ES-I3 (cell line): ENCODE results near the gene GTF3C1.

Experiments
- H3K36me3 ChIP-seq: 2 replicates; pipeline ENCODE4 v1.6.1; 2013; ENCODE audit warnings: mild to moderate bottlenecking, low read length, control low read depth, moderate library complexity; ENCODE audit not compliant: insufficient read depth
- H3K4me1 ChIP-seq: 2 replicates; pipeline ENCODE4 v1.6.1; 2013; ENCODE audit warnings: mild to moderate bottlenecking, control low read depth, low read length; ENCODE audit not compliant: insufficient read depth
- H3K9ac ChIP-seq: 2 replicates; pipeline ENCODE4 v1.6.1; 2013; ENCODE audit warnings: low read depth, mild to moderate bottlenecking, low read length, moderate library complexity
- H3K9me3 ChIP-seq: 2 replicates; pipeline ENCODE4 v1.6.1; 2013; ENCODE audit warnings: mild to moderate bottlenecking, low read length, moderate library complexity; ENCODE audit not compliant: control insufficient read depth, insufficient read depth

GTF3C1 gene

DNA sequence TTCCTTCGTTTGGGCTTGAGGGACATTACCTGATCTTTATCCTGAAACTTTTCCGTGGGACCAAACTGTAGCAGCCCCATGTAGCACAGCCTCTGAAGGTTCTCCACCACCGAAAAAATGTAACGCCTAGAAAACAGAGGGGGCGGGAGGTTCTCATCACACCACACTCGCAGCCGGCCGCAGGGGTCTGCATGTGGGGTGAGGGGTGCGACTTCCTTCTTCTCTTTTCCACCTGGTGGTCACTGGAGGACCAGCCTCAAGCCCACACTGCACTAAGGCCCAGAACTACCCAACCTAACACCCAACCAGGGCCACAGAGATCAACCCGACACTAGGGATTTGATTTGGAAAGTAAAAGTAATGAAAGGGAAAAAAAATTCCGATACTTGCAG, 57.1 kb downstream of the GTF3C1 start:
- Histone ChIP-seq H3K9ac (no peak overlapping the region), H3K36me3 (peaks cover 46% of the 10 kb centered on the region)

DNA sequence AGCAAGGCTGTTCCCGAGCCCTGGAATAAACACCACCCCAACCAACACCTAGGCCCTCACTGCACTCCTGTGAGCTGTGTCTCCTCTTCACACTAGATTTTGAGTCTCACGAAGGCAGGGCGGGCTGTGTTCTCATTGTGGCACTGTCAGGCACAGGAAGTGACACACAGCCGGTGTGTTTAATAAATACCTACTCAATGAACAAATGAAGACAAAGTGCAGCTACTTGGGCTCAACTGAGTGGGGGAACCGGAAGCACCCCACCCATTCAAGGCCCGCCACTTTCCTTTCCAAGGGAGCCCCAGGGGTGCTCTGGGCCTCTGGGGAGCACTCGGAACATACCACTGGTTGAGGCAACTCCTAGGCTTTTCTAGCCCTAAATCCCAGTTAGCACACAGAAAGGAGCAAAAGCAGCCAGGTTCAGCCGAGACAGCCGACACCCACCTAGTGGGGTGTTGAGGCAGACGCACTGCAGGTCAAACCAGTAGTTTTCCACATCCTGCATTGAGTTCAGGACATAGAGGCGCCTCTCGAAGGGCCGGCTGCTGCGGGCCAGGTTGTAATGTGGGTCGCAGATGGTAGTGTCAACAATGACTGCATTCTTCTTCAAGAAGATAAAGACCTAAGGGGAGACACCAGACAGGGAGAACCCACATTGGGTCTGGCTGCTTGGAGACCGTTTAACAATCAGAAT, 57.7 kb downstream of the GTF3C1 start:
- H3K4me1 ChIP-seq: no peaks in the 10 kb centered on the region
- H3K9ac ChIP-seq: no peak overlapping the region
- peaks cover 45% of the 10 kb centered on the region for H3K36me3 ChIP-seq
- H3K9me3 ChIP-seq: no peaks in the 10 kb centered on the region

More for the DNA sequence above, 57.1 kb downstream of the GTF3C1 start:
- H3K4me1 ChIP-seq: no peaks in the 10 kb centered on the region
- H3K9me3 ChIP-seq: no peaks in the 10 kb centered on the region

DNA sequence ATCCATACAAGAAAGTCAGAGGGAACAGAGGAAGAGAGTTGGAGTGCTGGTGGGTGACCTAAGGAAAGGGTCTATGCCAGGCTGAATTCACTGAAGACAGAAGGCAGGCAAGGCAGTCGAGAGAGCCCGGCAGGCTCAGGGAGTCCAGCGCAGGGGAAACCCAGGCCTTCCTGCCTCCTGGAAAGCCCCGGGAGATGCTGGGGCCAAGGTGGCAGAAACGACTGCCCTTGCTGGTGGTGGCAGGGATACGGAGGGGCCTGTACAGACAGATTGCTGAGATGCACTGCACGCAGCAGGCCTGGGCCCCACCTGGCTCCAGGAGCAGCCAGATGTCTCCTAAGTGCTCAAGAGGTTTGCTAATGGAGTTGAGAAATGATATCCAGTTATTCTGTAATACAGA, 59.8 kb downstream of the GTF3C1 start:
- H3K36me3 ChIP-seq: peaks cover 61% of the 10 kb centered on the region
- H3K4me1 ChIP-seq: no peaks in the 10 kb centered on the region
- H3K9me3 ChIP-seq: no peaks in the 10 kb centered on the region
- H3K9ac ChIP-seq: no peak overlapping the region

DNA sequence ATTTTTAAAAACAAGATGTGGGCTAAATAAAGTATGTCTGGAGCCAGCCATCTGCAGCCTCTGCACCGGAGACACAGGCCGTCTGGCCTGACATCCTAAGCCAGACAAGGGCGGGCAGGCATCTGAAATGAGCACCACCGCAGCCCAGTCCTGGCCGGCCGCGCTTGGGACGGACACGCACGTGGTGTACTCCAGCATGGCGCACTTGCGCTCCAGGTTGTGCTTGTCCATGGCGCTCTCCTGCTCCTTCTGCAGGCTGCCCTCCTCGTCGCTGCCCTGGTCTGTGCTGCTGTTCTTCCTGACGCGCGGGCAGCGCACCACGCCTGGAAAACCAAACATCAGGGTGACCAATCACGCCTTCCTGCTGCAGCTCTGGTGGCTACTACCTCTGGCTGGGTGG, 60.3 kb downstream of the GTF3C1 start:
- no peaks in the 10 kb centered on the region for H3K9me3 ChIP-seq
- H3K36me3 ChIP-seq: peaks cover 63% of the 10 kb centered on the region
- no peaks in the 10 kb centered on the region for H3K4me1 ChIP-seq
- H3K9ac ChIP-seq: no peak overlapping the region

DNA sequence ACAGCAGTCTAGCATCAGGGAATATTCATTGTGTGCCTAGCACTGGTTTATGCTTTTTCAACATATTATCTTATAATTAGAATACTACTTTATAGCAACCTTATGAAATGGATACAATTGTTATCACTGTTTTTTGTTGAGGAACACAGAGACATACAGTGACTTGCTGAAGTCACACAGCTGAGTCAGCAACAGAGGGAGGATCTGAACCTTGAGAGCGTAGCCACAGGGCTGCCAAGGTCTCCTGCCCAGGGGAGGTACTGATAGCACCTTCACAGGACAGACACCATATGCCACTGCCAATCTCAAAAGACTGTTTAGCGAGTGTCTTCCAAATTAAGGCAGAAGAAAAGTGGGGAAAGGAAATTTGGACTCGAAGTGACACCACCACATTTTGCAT, 63.0 kb downstream of the GTF3C1 start:
- Histone ChIP-seq H3K9me3 (no peaks in the 10 kb centered on the region), H3K36me3 (peaks cover 74% of the 10 kb centered on the region), H3K4me1 (no peaks in the 10 kb centered on the region), H3K9ac (no peak overlapping the region)

DNA sequence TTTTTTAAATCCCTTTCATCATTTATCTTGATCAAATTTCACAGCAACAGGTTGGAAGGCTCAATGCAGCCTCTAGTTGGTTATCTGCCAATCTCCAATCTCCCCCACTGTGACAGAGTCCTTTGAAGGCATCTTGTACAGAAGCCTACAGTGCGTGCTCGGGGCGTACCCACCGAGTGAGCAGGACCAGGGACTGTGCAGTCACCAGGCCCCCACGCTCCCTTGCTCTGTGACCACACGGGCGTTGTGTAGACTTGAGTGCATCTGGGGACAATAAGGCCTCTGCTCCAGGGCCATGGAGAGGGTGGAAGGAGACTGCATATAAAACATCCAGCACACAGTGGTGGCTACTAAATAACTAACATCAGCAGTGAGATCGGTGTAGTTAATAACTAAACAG, 63.4 kb downstream of the GTF3C1 start:
- Histone ChIP-seq H3K9ac (no peak overlapping the region), H3K9me3 (no peaks in the 10 kb centered on the region), H3K4me1 (no peaks in the 10 kb centered on the region), H3K36me3 (peaks cover 78% of the 10 kb centered on the region)

DNA sequence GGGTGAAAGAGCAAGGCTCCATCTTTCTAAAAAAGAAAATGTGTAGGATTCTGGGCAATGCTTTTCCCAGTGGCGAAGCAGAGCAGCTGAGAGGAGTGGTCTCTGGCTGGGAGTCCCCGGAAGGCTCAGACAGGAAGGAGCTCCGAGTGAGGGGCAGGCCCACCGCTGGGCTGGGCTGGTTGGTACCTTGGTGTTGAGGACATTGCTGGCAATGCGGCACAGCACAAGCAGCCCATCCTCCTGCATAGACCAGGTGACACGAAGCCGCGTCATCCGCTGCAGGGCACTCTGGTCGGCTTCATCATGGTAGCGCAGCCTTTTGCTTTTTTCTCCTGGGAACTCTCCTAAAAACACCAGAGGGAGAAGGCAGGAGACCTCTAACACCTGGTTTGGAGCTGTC, 63.9 kb downstream of the GTF3C1 start:
- no peaks in the 10 kb centered on the region for H3K4me1 ChIP-seq
- no peaks in the 10 kb centered on the region for H3K9me3 ChIP-seq
- H3K36me3 ChIP-seq: peaks cover 77% of the 10 kb centered on the region
- H3K9ac ChIP-seq: no peak overlapping the region

DNA sequence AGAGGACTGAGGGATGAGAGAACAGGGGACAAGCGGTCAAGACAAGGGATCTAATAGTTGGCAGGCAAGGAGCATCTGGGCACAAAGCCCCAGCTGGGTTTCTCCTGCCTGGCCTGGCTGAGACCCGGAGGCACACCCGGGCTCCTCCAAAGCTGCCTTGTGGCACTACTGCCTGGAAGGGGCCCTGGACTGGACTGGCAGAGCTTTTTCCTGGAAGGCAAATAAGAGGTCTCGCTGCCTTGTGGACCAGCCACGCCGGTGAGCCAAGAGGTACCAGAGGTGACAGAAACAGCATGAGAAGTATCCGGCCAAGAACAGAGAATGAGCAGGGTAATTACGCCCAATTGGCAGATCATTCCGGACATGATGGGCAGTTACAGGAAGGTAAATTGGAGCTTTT, 64.6 kb downstream of the GTF3C1 start:
- H3K36me3 ChIP-seq: peaks cover 75% of the 10 kb centered on the region

DNA sequence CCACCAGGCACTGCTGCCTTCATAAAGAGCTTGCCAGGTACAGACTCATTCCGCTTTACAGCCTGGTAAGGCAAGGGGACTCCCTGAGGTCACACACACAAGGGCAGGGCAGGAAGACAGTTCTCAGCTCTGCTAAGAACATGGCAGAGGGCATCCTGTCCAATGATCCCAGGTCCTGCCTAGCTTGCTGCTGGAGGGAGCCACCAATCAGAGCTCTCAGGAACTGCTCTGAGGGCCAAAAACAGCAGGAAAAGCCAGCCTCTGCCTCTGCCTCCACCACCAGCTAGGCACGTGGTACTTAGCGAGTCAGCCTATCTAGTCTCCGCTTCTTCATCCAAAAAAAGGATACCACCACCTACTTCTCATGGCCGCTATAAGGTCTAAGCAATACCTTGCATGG, 66.1 kb downstream of the GTF3C1 start:
- no peaks in the 10 kb centered on the region for H3K9me3 ChIP-seq
- no peak overlapping the region for H3K9ac ChIP-seq
- no peaks in the 10 kb centered on the region for H3K4me1 ChIP-seq
- peaks cover 62% of the 10 kb centered on the region for H3K36me3 ChIP-seq

More for the DNA sequence above, 64.6 kb downstream of the GTF3C1 start:
- Histone ChIP-seq H3K4me1 (no peaks in the 10 kb centered on the region), H3K9me3 (no peaks in the 10 kb centered on the region), H3K9ac (no peak overlapping the region)

DNA sequence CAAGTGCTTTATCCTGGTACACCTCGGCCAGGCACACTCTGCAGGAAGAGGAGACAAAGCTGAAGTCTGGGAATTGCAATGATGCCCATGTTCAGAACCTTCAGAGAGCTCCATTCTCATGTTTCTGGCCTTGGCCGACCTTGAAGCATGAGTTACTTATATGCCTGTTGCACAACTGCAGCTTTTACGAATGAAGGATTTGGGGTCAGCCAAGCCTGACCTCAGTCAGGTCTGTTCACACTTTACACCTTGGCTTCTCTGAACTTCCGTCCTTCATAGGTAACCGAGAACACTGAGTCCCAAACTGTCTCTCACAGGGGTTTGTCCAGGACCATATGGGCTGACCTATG, 66.7 kb downstream of the GTF3C1 start:
- Histone ChIP-seq H3K4me1 (no peaks in the 10 kb centered on the region), H3K36me3 (peaks cover 61% of the 10 kb centered on the region), H3K9me3 (no peaks in the 10 kb centered on the region), H3K9ac (no peak overlapping the region)

DNA sequence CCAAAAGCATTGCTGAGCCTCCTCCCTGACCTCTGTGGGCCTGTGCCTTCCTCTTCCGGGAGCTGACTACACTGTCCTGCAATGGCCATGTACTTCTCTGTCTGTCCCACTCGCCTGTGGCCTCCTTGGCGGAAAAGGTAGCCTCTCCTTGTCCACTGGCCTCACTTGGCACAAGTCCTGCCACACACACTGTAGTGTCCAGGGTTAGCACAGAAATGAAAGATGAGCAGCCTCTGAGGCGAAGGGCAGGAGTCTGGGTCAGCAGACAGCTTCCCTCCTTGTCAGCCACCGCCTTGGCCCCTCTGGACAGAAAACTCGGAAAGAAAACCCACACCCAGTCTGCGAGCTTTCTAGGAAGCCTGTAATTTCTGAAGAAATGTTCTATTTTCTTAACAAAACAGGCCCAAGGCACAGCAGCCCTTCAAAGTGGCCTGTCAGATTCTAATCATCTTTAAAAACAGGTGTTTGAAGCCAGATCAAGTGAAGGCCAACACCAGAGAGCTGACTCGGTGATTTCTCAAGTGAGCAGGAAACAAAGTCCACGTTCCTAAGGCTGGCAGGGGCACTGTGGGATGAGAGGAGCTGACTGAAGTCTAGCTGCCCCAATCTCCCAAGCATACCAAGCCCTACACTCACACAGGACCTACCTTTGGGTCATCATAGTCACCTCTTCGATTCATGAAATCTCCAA, 67.2 kb downstream of the GTF3C1 start:
- Histone ChIP-seq H3K4me1 (no peaks in the 10 kb centered on the region), H3K36me3 (peaks cover 64% of the 10 kb centered on the region), H3K9me3 (no peaks in the 10 kb centered on the region), H3K9ac (no peak overlapping the region)

DNA sequence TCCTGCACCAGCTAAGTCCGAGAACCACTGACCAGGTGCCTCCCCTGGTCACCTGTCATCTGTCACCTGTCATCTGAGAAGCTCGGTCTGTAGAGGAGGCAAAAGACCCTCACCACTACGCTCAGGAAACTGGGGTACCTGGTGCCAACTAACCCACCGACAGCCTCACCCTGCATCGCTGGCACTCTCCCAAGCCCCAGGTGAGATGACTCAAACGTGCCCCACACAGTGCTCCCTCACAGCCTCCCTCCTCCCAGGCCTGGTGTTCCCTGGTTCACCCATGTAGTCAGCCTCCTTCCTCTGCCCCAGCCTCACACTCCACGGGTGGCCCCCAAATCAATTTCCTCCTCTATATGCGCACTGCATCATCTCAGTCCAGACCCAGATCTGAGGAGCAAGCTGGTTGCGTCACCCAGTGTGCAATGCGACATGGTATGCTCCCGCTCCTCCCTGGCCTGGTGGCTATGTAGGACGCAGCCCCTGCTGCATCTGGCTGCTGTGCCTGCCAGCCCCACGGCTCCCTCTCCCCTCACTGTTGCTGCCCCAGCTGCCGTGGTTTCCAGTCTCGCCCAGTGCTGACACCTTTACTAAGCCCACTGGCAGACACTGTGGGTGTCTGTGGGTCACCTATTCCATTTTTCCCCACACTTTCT, 68.3 kb downstream of the GTF3C1 start:
- Histone ChIP-seq H3K4me1 (no peaks in the 10 kb centered on the region), H3K9me3 (no peaks in the 10 kb centered on the region), H3K36me3 (peaks cover 58% of the 10 kb centered on the region), H3K9ac (no peak overlapping the region)

DNA sequence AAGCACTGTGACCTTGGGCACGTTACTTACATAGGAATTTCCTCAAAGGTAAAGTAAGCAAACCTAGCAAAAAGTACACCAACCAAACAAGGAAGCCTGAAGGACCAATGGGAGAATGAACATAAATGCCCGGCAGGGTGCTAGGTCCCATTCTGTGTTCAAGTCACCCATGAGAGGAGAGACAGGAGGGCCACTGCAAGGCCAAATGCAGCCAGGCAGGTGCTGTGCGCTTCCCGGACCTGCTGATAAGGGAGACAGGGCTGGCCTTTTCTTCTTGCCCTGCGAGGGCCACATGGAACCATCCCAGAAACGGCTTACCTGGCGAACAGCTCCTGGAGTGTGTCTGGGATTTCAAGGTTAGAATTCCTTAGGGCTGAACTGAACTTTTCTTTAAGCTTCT, 69.0 kb downstream of the GTF3C1 start:
- no peaks in the 10 kb centered on the region for H3K4me1 ChIP-seq
- H3K9ac ChIP-seq: no peak overlapping the region
- H3K36me3 ChIP-seq: peaks cover 54% of the 10 kb centered on the region
- no peaks in the 10 kb centered on the region for H3K9me3 ChIP-seq

DNA sequence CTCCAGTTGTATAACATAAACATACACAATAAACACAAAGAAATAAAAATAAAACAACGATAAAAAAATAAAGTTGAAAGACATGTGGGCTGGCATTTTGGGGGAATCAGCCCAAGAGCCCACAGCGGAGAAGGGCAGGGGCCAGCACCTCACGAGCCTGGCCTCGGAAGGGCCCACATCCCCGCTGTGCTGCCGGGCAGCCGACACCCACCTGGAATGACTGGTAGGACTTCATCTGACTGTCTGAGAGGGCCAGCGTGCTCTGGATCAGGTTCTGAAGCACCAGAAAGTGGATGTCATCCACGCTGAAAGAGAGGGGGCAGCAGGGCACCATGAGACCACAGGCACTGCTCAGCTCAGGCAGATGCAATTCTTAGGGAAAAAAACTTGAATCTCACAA, 73.5 kb downstream of the GTF3C1 start:
- H3K9ac ChIP-seq: no peak overlapping the region
- peaks cover 31% of the 10 kb centered on the region for H3K36me3 ChIP-seq
- no peaks in the 10 kb centered on the region for H3K4me1 ChIP-seq
- H3K9me3 ChIP-seq: no peaks in the 10 kb centered on the region

DNA sequence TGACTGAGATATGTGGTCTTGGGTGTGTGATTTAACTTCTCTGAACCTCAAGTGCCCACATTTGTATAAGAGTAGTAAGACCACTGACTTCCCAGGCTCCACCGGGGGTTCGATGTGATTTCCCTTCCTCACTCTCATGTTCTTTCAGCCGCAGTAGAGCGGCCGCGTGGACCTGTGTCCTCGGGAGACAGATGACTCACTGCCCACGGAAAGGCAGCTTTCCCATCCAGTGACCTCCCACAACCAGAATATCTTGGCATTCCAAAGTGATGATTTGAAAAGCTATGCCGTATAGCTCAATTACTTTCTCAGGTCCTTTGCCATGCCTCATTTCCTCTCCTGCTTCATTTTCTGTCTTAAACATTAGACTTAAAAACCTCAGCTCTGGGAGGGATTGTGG, 74.2 kb downstream of the GTF3C1 start:
- H3K9ac ChIP-seq: no peak overlapping the region
- no peaks in the 10 kb centered on the region for H3K9me3 ChIP-seq
- no peaks in the 10 kb centered on the region for H3K4me1 ChIP-seq
- peaks cover 30% of the 10 kb centered on the region for H3K36me3 ChIP-seq
